NCI-H187 treated with DMSO at 0.1 percent for 48 hours (cell line): ENCODE data around the gene ENKD1.

Source experiments
- DNase-seq: peaks from one replicate; lab custom pipeline; 2025; lab: John Stamatoyannopoulos, UW

ENKD1 gene

DNA sequence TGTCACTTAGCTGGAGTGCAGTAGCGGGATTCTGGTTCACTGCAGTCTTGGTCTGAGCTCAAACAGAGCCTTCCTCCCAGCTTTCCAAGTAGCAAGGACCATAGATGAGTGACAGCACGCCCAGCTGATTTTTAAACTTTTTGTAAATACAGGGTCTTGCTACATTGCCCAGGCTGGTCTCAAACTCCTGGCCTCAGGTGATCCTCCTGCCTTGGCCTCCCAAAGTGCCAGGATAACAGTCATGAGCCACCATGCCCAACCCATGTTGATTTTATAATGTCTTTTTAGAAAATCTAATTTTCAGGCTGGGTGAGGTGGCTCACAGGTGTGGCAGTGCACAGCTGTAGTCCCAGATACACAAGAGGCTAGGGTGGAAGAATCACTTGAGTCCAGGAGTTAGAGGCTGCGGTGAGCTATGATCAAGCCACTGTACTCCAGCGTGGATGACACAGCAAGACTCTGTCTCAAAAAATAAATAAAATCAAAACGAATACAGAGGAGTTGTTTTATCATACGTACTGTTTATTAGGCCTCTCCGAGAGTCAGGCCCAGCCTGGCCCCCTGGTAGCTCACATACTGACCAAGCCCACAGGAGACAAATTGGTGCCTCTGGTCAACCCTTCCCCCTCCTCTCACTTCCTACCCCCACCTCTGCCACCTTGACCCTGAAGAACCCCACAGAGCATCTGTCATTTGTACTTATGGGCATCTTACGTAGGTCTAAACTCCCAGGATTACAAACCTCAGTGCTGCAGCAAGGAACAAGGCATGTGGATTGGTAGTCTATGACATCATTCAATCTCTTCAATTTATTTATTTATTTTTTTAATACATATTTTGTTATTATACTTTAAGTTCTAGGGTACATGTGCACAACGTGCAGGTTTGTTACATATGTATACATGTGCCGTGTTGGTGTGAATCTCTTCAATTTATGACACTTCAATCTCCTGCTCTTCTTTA lies 13.7 kb upstream of the ENKD1 start:
- DNase-seq, result no peak

GRCh38 chr16:67678354-67679023 lies 11.9 kb upstream of the ENKD1 start:
- DNase-seq, result no peak

DNA sequence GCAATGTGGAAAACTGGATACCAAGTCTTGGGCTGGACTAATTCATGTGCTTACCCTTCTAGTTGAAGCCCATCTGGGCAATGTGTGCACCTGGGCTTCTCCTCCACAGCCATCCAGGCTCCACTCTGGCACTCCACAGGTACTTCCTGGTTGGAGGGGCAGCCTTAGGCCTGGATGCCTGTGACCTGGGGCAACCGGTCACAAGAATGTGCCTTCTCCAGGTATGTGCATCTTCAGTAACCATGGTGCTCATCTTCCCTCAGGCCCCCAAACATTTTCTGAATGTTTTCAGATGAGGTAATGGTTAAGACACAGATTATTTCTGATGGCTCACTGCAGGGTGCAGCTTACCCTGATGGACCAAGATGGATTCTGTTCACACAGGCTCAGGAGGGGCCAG lies 11.2 kb upstream of the ENKD1 start:
- no peak for DNase-seq

DNA sequence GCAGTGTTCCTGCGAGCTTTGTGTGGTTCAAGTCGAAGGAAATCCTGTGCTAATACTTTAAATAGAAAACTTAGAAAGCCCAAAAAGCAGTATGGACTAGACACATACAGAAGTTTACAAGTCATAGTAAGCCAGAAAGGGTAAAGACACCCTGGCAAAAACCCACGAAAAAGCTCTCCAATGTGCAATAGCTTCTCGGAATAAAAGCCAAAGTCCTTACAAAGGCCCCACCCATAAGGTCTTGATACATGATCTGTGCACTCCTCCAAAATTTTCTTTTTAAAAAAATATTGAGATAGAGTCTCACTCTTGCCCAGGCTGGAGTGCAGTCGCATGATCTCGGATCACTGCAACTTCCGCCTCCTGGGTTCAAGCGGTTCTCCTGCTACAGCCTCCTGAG lies 10.4 kb upstream of the ENKD1 start:
- DNase-seq, result no peak

- no peak for DNase-seq
Measured at GRCh38 chr16:67676516-67676915, 10.0 kb upstream of the ENKD1 start.

- DNase-seq, result no peak
Measured at GRCh38 chr16:67675999-67676398, 9.4 kb upstream of the ENKD1 start.

DNA sequence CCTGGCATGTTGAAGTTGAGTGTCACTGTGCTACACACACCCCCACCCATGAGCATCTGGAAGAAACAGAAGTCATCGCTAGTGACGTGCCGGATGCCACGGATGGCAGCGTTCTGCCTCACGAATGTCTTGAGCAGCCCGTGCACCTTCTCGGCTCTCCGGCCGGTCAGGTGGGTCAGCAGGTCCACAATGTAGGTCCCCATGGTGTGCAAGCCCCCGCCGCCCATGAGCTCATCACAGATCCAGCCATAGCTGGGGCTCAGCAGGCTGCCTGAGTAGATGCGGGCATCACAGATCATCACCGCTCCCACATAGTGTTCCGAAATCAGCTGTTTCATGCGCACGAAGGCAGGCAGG lies 9.0 kb upstream of the ENKD1 start:
- DNase-seq, result no peak

DNA sequence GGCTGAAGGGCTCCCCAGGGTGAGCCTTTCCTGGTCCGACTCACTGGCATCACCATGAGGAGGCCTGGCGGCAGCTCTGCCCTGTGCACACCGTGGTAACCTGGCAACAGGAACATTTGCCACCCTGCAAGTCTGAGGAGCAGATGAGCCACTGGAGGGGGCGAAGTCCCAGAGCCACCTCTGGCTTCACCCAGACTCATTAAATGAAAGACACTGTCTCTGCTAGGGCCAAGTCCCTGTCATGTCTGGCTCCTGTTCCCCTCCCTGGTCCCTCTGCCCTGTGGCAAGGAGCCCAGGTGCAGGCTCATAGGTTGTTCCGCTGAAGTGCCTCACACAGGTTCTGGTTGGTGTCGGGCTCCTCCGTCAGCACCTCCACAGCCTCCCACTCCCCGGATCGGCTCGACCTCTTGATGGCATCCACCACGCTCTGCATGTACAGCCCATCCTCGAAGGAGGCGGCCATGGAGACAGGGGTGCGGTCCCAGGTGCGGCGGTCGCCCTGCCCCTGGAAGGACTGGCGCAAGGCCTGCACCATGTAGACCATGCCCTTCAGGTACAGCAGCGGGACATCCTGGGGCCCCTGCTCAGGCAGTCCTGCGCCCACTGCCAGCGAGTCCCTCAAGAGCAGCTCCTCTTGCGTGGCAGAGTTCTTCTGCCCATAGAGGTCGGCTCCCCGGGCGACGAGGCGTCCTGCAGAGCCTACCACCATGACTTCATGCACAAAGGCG lies 8.5 kb upstream of the ENKD1 start:
- DNase-seq, result no peak

- DNase-seq, result no peak
Measured at GRCh38 chr16:67673712-67674580, 7.4 kb upstream of the ENKD1 start.

DNA sequence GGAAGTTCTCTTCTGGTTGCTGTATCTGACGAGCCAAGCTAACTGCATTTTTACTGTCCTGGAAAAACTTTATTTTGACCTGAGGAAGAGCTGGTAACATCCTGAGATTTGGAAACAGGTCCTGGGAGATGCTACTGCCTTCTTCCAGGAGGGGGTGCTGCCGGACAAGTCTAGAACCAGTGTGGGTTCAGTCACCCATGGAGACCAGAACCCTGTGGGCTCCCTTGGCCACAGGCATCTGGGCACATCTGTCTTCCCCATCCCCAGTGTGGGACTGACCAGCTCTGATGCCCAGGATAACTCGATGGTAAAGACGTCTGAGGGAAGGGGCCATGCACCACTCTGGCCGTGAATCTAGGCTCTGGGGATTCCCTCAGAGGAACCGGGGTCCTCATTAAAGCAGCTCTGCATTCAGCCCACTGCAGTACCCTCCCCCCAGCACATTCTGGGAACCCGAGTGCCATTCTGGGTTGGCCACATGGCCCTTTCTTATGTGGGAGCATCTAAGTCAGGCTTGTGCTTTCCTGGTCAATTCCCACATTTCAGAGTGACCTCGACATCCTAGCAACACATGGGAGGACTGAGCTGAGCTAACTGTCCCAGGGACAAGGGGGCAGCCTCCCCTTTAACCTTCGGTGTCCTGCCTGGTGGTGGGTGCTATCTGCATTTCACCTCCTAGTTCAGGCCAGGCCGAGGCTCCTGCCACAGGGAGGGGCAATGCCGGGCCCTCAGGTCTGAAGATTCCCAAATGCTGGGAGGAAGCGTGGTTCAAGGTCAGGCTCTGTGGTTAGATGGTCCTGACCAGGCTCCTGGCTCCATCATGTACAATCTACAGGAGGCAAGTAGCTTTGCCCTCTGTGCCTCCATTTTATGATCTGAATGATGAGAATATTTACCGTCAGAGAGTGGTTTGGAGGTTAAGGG lies 6.5 kb upstream of the ENKD1 start:
- DNase-seq, result no peak

DNA sequence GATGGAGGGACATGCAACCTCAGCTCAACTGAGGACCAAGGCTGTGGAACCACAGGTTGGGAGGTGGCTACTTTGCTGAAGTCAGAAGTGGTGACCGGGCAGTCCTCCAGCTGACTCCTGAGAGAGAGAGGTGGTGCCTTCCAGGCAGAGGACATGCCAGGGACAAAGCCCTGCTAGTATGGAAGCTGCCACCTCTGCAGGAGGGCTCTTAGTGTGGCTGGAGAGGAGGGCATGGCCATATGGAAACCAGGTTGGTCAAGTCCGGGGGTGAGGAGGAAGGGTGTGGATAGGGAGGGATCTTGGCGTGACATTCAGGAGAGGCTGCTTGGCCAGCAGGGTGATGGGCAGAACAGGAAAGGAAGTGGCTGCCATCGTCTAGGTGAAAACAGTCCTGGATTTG lies 5.8 kb upstream of the ENKD1 start:
- DNase-seq, result no peak

GRCh38 chr16:67669499-67670101 lies 3.0 kb upstream of the ENKD1 start:
- DNase-seq, result no peak

- DNase-seq, result no peak
Measured at GRCh38 chr16:67668495-67669157, 2.1 kb upstream of the ENKD1 start.

DNA sequence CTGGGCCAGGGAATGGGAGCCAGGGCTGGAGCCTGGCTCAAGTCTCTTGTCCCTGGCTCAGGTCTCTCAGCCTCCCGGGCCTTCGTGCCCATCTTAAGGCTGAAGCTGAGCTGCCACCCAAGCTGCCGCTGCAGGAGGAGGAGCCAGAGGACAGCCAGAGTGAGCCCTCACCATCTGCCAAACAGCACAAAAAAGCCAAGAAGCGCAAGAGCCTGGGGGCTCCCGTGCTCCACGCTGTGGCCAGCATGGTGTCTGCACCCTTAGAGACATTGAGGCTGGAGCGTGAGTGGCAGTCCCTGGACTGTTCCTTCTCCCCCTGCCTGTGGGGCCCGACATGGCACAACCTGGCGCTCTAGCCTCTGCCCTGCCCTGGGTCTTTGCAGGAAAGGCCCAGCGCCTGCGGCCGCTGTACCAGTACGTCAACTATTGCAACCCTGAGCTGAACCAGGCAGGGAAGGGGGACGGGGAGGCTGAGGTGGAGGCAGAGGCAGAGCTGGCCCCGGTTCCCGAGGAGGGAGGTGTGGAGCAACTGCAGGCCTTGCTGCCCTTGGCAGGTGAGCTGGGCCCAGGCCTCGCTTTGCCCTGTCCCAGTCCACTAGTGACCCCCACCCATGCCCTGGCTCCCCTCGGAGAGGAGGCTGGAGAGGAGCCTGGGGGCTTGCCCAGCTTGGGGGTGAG lies 1.4 kb upstream of the ENKD1 start:
- DNase-seq, result no peak

- DNase-seq, result no peak
Measured at GRCh38 chr16:67667453-67667816, 885 bp upstream of the ENKD1 start.

- no peak for DNase-seq
Measured at GRCh38 chr16:67666032-67666551, 458 bp downstream of the ENKD1 start.

DNA sequence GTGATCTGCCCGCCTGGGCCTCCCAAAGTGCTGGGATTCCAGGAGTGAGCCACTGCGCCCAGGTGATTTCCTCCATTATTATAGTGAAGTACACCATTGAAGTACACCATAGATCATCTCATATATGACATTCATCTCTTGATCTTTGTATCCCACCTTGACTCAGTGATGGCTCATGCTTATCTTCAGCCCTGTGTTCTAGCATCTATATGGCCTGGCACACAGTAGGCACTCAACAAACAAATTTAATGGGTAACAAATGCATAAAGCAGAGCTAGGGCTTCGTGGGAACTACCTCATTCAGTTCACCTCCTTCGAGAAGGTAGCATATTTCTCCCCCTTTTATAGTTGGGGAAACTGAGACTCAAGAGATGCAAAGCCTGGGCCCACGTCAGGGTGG lies 952 bp downstream of the ENKD1 start:
- no peak for DNase-seq

DNA sequence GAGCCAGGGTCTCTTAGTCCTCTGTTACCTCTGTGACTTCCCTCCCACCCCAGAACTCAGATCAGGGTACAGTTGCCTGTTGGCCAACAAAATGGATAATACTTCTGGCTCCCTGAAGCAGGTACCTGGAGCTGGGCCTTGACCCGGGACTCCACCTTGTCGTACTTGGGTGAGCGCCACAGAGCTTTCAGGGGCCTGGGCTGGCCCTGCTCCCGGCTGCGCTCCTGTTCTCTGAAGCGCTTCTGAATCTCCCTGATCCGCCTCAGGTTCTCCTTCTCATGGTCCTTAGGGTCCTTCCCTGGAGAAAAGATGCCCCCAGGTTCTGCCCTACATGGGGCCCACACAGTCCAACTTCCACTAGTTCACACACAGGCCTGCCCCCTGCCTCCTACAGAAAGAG lies 1.7 kb downstream of the ENKD1 start:
- DNase-seq, result no peak

DNA sequence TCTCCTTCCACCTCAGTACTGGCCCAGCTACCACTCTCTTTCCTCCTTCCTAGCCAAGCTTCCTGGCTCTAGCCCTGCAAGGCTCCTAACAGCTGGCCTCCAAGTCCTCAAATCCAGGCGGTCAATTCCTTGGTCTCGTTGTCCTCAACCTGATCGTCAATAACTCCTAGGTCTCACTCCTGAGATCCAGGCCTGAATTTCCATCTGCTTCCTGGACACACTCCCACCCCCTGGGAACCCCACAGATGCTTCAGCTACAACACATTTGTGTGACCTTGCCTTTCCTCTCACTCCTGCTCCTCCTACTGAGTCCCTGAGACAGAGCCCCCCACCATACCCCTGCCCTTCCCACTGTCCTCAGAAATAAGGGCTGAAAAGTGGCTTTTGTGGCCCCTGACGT lies 2.3 kb downstream of the ENKD1 start:
- DNase-seq, result no peak
